ENCODE data around the gene CDKN1B.
"Not testable (repeated sequence)": the region's sequence is repeated elsewhere in the genome, so short reads cannot be mapped to it uniquely, and the experiment has no call there.

Gene CDKN1B

GRCh38 chr12:12725086-12725955, 8.2 kb downstream of the CDKN1B start:
- DNase-seq = peak; percentile 97

- no peak for DNase-seq
Observed at GRCh38 chr12:12725956-12726554, 8.9 kb downstream of the CDKN1B start.

- DNase-seq = peak; percentile 44
Observed at GRCh38 chr12:12726555-12727093, 9.5 kb downstream of the CDKN1B start.

GRCh38 chr12:12731178-12731577, 14.0 kb downstream of the CDKN1B start:
- DNase-seq = no peak

- no peak for DNase-seq
Observed at GRCh38 chr12:12731785-12732184, 14.6 kb downstream of the CDKN1B start.

- no peak for DNase-seq
Observed at GRCh38 chr12:12733118-12733517, 15.9 kb downstream of the CDKN1B start.

GRCh38 chr12:12734054-12734453, 16.9 kb downstream of the CDKN1B start:
- no peak for DNase-seq

GRCh38 chr12:12734561-12735071, 17.4 kb downstream of the CDKN1B start:
- no peak for DNase-seq

GRCh38 chr12:12735301-12735700, 18.1 kb downstream of the CDKN1B start:
- no peak for DNase-seq

- DNase-seq = peak; percentile 81
Observed at GRCh38 chr12:12736759-12737676, 19.9 kb downstream of the CDKN1B start.

GRCh38 chr12:12738152-12738551, 21.0 kb downstream of the CDKN1B start:
- DNase-seq = not testable (repeated sequence)

GRCh38 chr12:12741660-12742059, 24.5 kb downstream of the CDKN1B start:
- no peak for DNase-seq

- no peak for DNase-seq
Observed at GRCh38 chr12:12744546-12745305, 27.6 kb downstream of the CDKN1B start.

GRCh38 chr12:12745576-12746211, 28.5 kb downstream of the CDKN1B start:
- DNase-seq = no peak

- no peak for DNase-seq
Observed at GRCh38 chr12:12747278-12747677, 30.1 kb downstream of the CDKN1B start.

- DNase-seq = no peak
Observed at GRCh38 chr12:12748044-12748443, 30.9 kb downstream of the CDKN1B start.

GRCh38 chr12:12749433-12749832, 32.3 kb downstream of the CDKN1B start:
- no peak for DNase-seq

GRCh38 chr12:12755923-12756322, 38.8 kb downstream of the CDKN1B start:
- no peak for DNase-seq

GRCh38 chr12:12757121-12757520, 40.0 kb downstream of the CDKN1B start:
- DNase-seq = no peak

- DNase-seq = no peak
Observed at GRCh38 chr12:12759234-12759915, 42.2 kb downstream of the CDKN1B start.

GRCh38 chr12:12764824-12765223, 47.7 kb downstream of the CDKN1B start:
- DNase-seq = no peak

Measured in activated CD4-positive, alpha-beta T cell treated with anti-CD3 and anti-CD28 coated beads, Interleukin-2, Interleukin-6, amounts not matched to agents 100 ng/mL and 50 ng/mL, durations not matched to agents 16 hours and 8 hours (primary cell).